ENCODE data around the gene GTPBP6. TPM values are rescaled to one million over a fixed set of nuclear protein-coding genes. Genes with fewer than 3 reads are reported as not detected.

The GTPBP6 gene
- total and polyA plus RNA-seq, 2 experiments from 2014 or later = 40.7 to 69.2 TPM

GRCh38 chrX:355329-356050, 36.9 kb upstream of the GTPBP6 start:
- H3K9me2 ChIP-seq (replicated peaks; ENCODE audit: insufficient read depth) = no peaks in the 10 kb centered on the region
- TF ChIP-seq EZH2phosphoT487 (IDR thresholded peaks at IDR 0.05; ENCODE audit: low read depth, severe bottlenecking, unreplicated experiment) (no peak), CTCF (IDR thresholded peaks at IDR 0.05; ENCODE audit: poor library complexity) (no peak), EZH2 (IDR thresholded peaks at IDR 0.05; ENCODE audit: borderline replicate concordance) (no peak)
- H2AFZ ChIP-seq = no peak overlapping the region
- no peaks in the 10 kb centered on the region for H3K9me3 ChIP-seq (ENCODE audit: low read depth)
- H3K4me1 ChIP-seq (ENCODE audit: insufficient read depth) = no peaks in the 10 kb centered on the region
- H3K79me2 ChIP-seq = no peaks in the 10 kb centered on the region
- no peaks in the 10 kb centered on the region for H3K36me3 ChIP-seq (replicated peaks; ENCODE audit: insufficient read depth, low read depth)
- no peak overlapping the region for H3K27ac ChIP-seq
- WGBS (ENCODE audit: low lambda C conversion rate, missing lambda C conversion rate) = 97% methylated on average over 35 of the region's 35 CpGs
- no peaks in the 10 kb centered on the region for H3K27me3 ChIP-seq
- no peak overlapping the region for H3K4me3 ChIP-seq
- H3K4me2 ChIP-seq = no peak overlapping the region
- DNase-seq (ENCODE audit: low spot score) = no peak
- H4K20me1 ChIP-seq (ENCODE audit: insufficient read depth, poor library complexity, severe bottlenecking) = no peaks in the 10 kb centered on the region

DNA sequence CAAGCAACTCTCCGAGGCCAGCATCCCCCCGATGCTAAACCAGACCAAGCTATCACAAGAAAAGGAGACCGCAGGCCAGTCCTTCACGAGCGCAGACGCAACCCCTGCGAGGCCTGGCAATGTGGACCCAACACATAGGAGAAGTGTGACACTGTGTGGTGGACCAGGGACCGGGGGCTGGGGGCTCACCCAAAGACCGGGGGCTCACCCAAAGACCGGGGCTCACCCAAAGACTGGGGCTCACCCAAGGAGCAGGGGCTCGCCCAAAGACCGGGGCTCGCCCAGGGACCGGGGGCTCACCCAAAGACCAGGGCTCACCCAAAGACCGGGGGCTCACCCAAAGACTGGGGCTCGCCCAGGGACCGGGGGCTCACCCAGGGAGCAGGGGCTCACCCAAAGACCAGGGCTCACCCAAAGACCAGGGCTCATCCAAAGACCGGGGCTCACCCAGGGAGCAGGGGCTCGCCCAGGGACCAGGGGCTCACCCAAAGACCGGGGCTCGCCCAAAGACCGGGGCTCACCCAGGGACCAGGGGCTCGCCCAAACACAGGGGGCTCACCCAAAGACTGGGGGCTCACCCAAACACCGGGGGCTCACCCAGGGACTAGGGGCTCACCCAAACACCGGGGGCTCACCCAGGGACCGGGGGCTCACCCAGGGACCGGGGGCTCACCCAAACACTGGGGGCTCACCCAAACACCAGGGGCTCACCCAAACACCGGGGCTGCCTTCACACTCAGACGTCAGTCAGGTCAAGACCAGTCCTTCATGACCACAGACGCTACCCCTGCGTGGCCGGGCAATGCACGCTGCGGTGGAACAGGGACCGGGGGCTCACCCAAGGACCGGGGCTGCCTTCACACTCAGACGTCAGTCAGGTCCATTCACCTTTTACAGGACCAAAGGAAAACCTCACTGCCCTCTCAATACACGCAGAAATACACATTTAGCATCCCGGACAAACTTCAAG, 35.3 kb upstream of the GTPBP6 start:
- Histone ChIP-seq H3K27ac (no peak overlapping the region), H3K4me3 (no peak overlapping the region), H3K36me3 (replicated peaks; ENCODE audit: insufficient read depth, low read depth) (no peaks in the 10 kb centered on the region), H3K9me2 (replicated peaks; ENCODE audit: insufficient read depth) (no peaks in the 10 kb centered on the region), H3K4me2 (no peak overlapping the region), H3K27me3 (no peaks in the 10 kb centered on the region), H3K79me2 (no peaks in the 10 kb centered on the region), H2AFZ (no peak overlapping the region), H3K4me1 (ENCODE audit: insufficient read depth) (peaks cover 2% of the 10 kb centered on the region), H3K9me3 (ENCODE audit: low read depth) (no peaks in the 10 kb centered on the region), H4K20me1 (ENCODE audit: insufficient read depth, poor library complexity, severe bottlenecking) (no peaks in the 10 kb centered on the region)
- WGBS (ENCODE audit: low lambda C conversion rate, missing lambda C conversion rate) = 99% methylated on average over 28 of the region's 39 CpGs
- DNase-seq (ENCODE audit: low spot score) = no peak
- TF ChIP-seq EZH2phosphoT487 (IDR thresholded peaks at IDR 0.05; ENCODE audit: low read depth, severe bottlenecking, unreplicated experiment) = no peak
- no peak for TF ChIP-seq CTCF (IDR thresholded peaks at IDR 0.05; ENCODE audit: poor library complexity)
- TF ChIP-seq EZH2 (IDR thresholded peaks at IDR 0.05; ENCODE audit: borderline replicate concordance) = no peak

- no peak for DNase-seq (ENCODE audit: low spot score)
- Histone ChIP-seq H3K4me2 (no peak overlapping the region), H3K9me3 (ENCODE audit: low read depth) (no peaks in the 10 kb centered on the region), H3K36me3 (replicated peaks; ENCODE audit: insufficient read depth, low read depth) (no peaks in the 10 kb centered on the region), H3K4me1 (ENCODE audit: insufficient read depth) (peaks cover 5% of the 10 kb centered on the region), H4K20me1 (ENCODE audit: insufficient read depth, poor library complexity, severe bottlenecking) (no peaks in the 10 kb centered on the region), H2AFZ (no peak overlapping the region), H3K27me3 (no peaks in the 10 kb centered on the region), H3K9me2 (replicated peaks; ENCODE audit: insufficient read depth) (no peaks in the 10 kb centered on the region), H3K79me2 (no peaks in the 10 kb centered on the region), H3K27ac (no peak overlapping the region), H3K4me3 (no peak overlapping the region)
- TF ChIP-seq CTCF (IDR thresholded peaks at IDR 0.05; ENCODE audit: poor library complexity) (no peak), EZH2 (IDR thresholded peaks at IDR 0.05; ENCODE audit: borderline replicate concordance) (no peak), EZH2phosphoT487 (IDR thresholded peaks at IDR 0.05; ENCODE audit: low read depth, severe bottlenecking, unreplicated experiment) (no peak)
- WGBS (ENCODE audit: low lambda C conversion rate, missing lambda C conversion rate) = 97% methylated on average over 39 of the region's 39 CpGs
These were observed 34.2 kb upstream of the GTPBP6 start for GRCh38 chrX:352582-353314.

All from hepatocyte (in vitro differentiated cells).